B cell (primary cell): ENCODE results near the gene MYO18A. TPM values are rescaled to one million over a fixed set of nuclear protein-coding genes. Genes with fewer than 3 reads are reported as not detected.

ENCODE experiments used
- ATAC-seq: fragments of 200-7000 bp; cut with Tn5 transposase; one replicate; pipeline ENCODE4 v1.10.0; 2021; ENCODE audit warnings: low read depth, mild to moderate bottlenecking, moderate number of reproducible peaks, moderate library complexity
- CTCF ChIA-PET: fragments of 350-600 bp; sonication (Branson Sonifier 250); formaldehyde crosslinking; loops from one replicate; lab custom pipeline; 2021; ENCODE audit warnings: antibody characterized with exemption, inconsistent platforms; lab: Charles Lee
- POLR2A ChIA-PET: fragments of 350-600 bp; sonication (Branson Sonifier 250); formaldehyde crosslinking; loops from one replicate; lab custom pipeline; 2021; ENCODE audit warnings: antibody characterized with exemption; lab: Charles Lee
- DNase-seq: peaks from one replicate; pipeline ENCODE4 v3.0.0; 2013
- H2AFZ ChIP-seq: 2 replicates; pipeline ENCODE4 v1.6.1; 2012; ENCODE audit warnings: mild to moderate bottlenecking, low read depth, low read length; ENCODE audit not compliant: insufficient read depth, poor library complexity, severe bottlenecking
- H3K27ac ChIP-seq, 2 donors: 1 replicate in 1 of 2; 2 replicates in 1 of 2; pipeline ENCODE4 v1.5.1; 2012 to 2013; ENCODE audit warnings: low read length in 2 of 2, mild to moderate bottlenecking in 2 of 2, moderate library complexity in 1 of 2
- H3K27me3 ChIP-seq, 4 experiments: fragments of 200-600 bp in 1 of 4; sonication (generic) in 1 of 4; replicated peaks in 1 of 4; 1 replicate in 2 of 4; 2 replicates in 2 of 4; pipeline versions ENCODE4 v1.6.1 to v1.7.0; 2013 to 2016; ENCODE audit warnings: low read length in 3 of 4, mild to moderate bottlenecking in 2 of 4, mixed read lengths in 1 of 4, moderate library complexity in 1 of 4; ENCODE audit not compliant: insufficient read depth in 4 of 4, control insufficient read depth in 3 of 4; ENCODE audit errors: control extremely low read depth in 1 of 4
- H3K36me3 ChIP-seq, 2 experiments: replicated peaks in 1 of 2; 1 replicate in 1 of 2; 2 replicates in 1 of 2; pipeline versions ENCODE4 v1.6.1 to v1.7.1; 2013; ENCODE audit warnings: low read length in 1 of 2; ENCODE audit not compliant: insufficient read depth in 2 of 2, control insufficient read depth in 1 of 2; ENCODE audit errors: control extremely low read depth in 1 of 2, extremely low read depth in 1 of 2
- H3K4me1 ChIP-seq, 2 donors: fragments of 200-600 bp in 1 of 2; sonication (generic) in 1 of 2; 1 replicate in 1 of 2; 2 replicates in 1 of 2; pipeline versions ENCODE4 v1.5.1 to v1.6.1; 2013 to 2017; ENCODE audit warnings: low read length in 2 of 2; ENCODE audit not compliant: control insufficient read depth in 2 of 2, insufficient read depth in 2 of 2
- H3K4me2 ChIP-seq: replicated peaks from 2 replicates; pipeline ENCODE3; 2012; ENCODE audit warnings: mild to moderate bottlenecking, low read depth, low read length; ENCODE audit not compliant: poor library complexity, severe bottlenecking
- H3K4me3 ChIP-seq, 5 experiments: fragments of 200-600 bp in 1 of 5; sonication (generic) in 1 of 5; 1 replicate in 3 of 5; 2 replicates in 2 of 5; pipeline versions ENCODE4 v1.5.1 to v1.7.0; 2011 to 2016; ENCODE audit warnings: low read length in 4 of 5, mild to moderate bottlenecking in 4 of 5, low read depth in 2 of 5, control low read depth in 1 of 5, moderate library complexity in 1 of 5; ENCODE audit not compliant: insufficient read depth in 1 of 5; ENCODE audit errors: control extremely low read depth in 1 of 5, extremely low read depth in 1 of 5
- H3K79me2 ChIP-seq: fragments of 200-600 bp; sonication (generic); one replicate; pipeline ENCODE4 v1.6.0; 2016; ENCODE audit warnings: low read length; ENCODE audit not compliant: control insufficient read depth, insufficient read depth
- H3K9ac ChIP-seq: fragments of 200-600 bp; sonication (generic); 2 replicates; pipeline ENCODE4 v1.6.1; 2017; ENCODE audit warnings: mild to moderate bottlenecking, low read length, moderate library complexity
- H3K9me3 ChIP-seq, 3 donors: one replicate each; pipeline versions ENCODE4 v1.6.1 to v1.7.1; 2013; ENCODE audit warnings: low read length in 2 of 3; ENCODE audit not compliant: control insufficient read depth in 2 of 3, insufficient read depth in 1 of 3; ENCODE audit errors: control extremely low read depth in 1 of 3
- H4K20me1 ChIP-seq: 2 replicates; pipeline ENCODE4 v1.6.0; 2012; ENCODE audit warnings: mild to moderate bottlenecking, low read length; ENCODE audit not compliant: insufficient read depth, control insufficient read depth, poor library complexity, severe bottlenecking
- H3K27ac Mint-ChIP-seq: one replicate; pipeline ENCODE4 v1.8.0; 2021; ENCODE audit warnings: mixed read lengths
- H3K27me3 Mint-ChIP-seq: one replicate; pipeline ENCODE4 v1.8.0; 2021; ENCODE audit warnings: mixed read lengths
- H3K4me1 Mint-ChIP-seq: one replicate; pipeline ENCODE4 v1.8.0; 2021; ENCODE audit warnings: mixed read lengths
- H3K4me3 Mint-ChIP-seq: one replicate; pipeline ENCODE4 v1.8.0; 2021; ENCODE audit warnings: mixed read lengths
- H3K9me3 Mint-ChIP-seq: one replicate; pipeline ENCODE4 v1.8.0; 2022; ENCODE audit warnings: mixed read lengths; ENCODE audit not compliant: insufficient read depth
- EZH2 ChIP-seq: IDR thresholded peaks from 2 replicates; pipeline ENCODE4 v1.6.1; 2012; ENCODE audit warnings: borderline replicate concordance, low read depth, mild to moderate bottlenecking, moderate library complexity, low read length; ENCODE audit not compliant: insufficient read depth, poor library complexity, severe bottlenecking
- WGBS: methylation state at CpG from one replicate; pipeline ENCODE4 v1.1.5; 2013; ENCODE audit warnings: missing lambda C conversion rate; ENCODE audit not compliant: insufficient coverage; 5-methylcytosine and 5-hydroxymethylcytosine counted together
- intact Hi-C: fragments of 100-400 bp; cut with micrococcal nuclease; formaldehyde crosslinking; loops from one replicate; pipeline ENCODE4 v1.10.0; 2022
- polyA plus RNA-seq: library from polyadenylated mRNA; depleted of rRNA; stranded (reverse); fragments of >200 nt; gene quantifications from 2 replicates; pipeline ENCODE4 v1.2.3, GENCODE V29; 2012
- total RNA-seq, 2 donors: library from RNA; stranded (reverse); fragments of 120-200 nt in 1 of 2; gene quantifications; 1 replicate in 1 of 2; 2 replicates in 1 of 2; pipeline versions ENCODE4 v1.2.3 to v1.2.4, GENCODE V29; 2013 to 2022
- TF ChIP-seq, protein P1 (sequence below): fragments of 200-600 bp; IDR thresholded peaks from one replicate; pipeline ENCODE4 v1.8.0; 2022; ENCODE audit warnings: antibody characterized with exemption, mild to moderate bottlenecking

The MYO18A gene
- total and polyA plus RNA-seq, 2 donors (not counting 1 experiment from before 2014, with no cell fraction given): 72.2 to 155 TPM

GRCh38 chr17:29172589-29172988 is 7.6 kb downstream of the MYO18A start:
- Mint-ChIP-seq H3K27ac (no peak overlapping the region), H3K4me1 (peaks cover 10% of the 10 kb centered on the region), H3K27me3 (no peaks in the 10 kb centered on the region), H3K4me3 (no peak overlapping the region), H3K9me3 (no peaks in the 10 kb centered on the region)
- Histone ChIP-seq H3K4me3 (no peak overlapping the region), H3K27ac (no peak overlapping the region), H4K20me1 (no peaks in the 10 kb centered on the region), H3K9ac (no peak overlapping the region), H3K9me3 (no peaks in the 10 kb centered on the region), H2AFZ (no peak overlapping the region), H3K4me1 (peaks cover 6 to 12% of the 10 kb centered on the region in 2 donors), H3K4me2 (no peak overlapping the region), H3K79me2 (no peaks in the 10 kb centered on the region), H3K36me3 (no peaks in the 10 kb centered on the region), H3K27me3 (peaks cover 0 to 2% (median 0%) of the 10 kb centered on the region in 4 experiments)
- ChIA-PET CTCF (interaction anchor here (0.7 to 1.7 kb wide), 4 partner anchors 18 to 44 kb away, joined by 3 to 4 read pairs (median 4); no protein-coding TSS in a partner anchor), POLR2A (no interaction called here)
- TF ChIP-seq, protein P1, sequence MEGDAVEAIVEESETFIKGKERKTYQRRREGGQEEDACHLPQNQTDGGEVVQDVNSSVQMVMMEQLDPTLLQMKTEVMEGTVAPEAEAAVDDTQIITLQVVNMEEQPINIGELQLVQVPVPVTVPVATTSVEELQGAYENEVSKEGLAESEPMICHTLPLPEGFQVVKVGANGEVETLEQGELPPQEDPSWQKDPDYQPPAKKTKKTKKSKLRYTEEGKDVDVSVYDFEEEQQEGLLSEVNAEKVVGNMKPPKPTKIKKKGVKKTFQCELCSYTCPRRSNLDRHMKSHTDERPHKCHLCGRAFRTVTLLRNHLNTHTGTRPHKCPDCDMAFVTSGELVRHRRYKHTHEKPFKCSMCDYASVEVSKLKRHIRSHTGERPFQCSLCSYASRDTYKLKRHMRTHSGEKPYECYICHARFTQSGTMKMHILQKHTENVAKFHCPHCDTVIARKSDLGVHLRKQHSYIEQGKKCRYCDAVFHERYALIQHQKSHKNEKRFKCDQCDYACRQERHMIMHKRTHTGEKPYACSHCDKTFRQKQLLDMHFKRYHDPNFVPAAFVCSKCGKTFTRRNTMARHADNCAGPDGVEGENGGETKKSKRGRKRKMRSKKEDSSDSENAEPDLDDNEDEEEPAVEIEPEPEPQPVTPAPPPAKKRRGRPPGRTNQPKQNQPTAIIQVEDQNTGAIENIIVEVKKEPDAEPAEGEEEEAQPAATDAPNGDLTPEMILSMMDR: no peak
- no peak for TF ChIP-seq EZH2
- WGBS: no CpG with 5 or more reads among the region's 1 CpG
- DNase-seq (no peak), ATAC-seq (no peak)
- intact Hi-C loops: no loop called here

DNA sequence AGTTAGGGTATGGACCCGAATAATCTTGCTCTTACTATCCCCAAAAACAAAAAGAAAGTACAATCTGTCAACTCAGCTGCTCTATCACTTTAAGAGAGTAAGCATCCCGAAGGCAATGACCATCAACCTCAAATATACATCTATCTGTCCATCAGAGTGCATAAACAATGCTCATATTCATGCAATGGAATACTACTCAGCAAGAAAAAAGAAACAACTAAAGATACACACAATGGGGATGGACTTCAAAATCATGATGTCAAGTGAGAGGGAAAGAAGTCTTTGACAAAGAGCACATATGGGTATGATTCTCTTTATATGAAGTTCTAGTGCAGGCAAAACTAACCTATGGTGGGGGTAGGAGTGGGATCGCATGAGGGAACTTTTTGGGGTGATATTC is 9.5 kb downstream of the MYO18A start:
- intact Hi-C loops: no loop called here
- Histone ChIP-seq H3K9ac (no peak overlapping the region), H3K4me2 (no peak overlapping the region), H3K27me3 (no peaks in the 10 kb centered on the region), H3K79me2 (no peaks in the 10 kb centered on the region), H3K27ac (no peak overlapping the region), H3K4me3 (no peak overlapping the region), H3K4me1 (no peaks in the 10 kb centered on the region), H2AFZ (no peak overlapping the region), H3K36me3 (no peaks in the 10 kb centered on the region), H3K9me3 (no peaks in the 10 kb centered on the region), H4K20me1 (no peaks in the 10 kb centered on the region)
- Mint-ChIP-seq H3K27me3 (no peaks in the 10 kb centered on the region), H3K27ac (no peak overlapping the region), H3K4me1 (no peaks in the 10 kb centered on the region), H3K9me3 (no peaks in the 10 kb centered on the region), H3K4me3 (no peak overlapping the region)
- TF ChIP-seq, protein P1: no peak
- no peak for TF ChIP-seq EZH2
- ChIA-PET CTCF (interaction anchor here (1.0 kb wide), 1 partner anchor 23 kb away, joined by 4 read pairs; no protein-coding TSS in a partner anchor), POLR2A (no interaction called here)
- DNase-seq: no peak
- no peak for ATAC-seq
- 85% methylated on average over 2 of the region's 3 CpGs for WGBS
